ENCODE measurements around the gene FRS2.

DNA sequence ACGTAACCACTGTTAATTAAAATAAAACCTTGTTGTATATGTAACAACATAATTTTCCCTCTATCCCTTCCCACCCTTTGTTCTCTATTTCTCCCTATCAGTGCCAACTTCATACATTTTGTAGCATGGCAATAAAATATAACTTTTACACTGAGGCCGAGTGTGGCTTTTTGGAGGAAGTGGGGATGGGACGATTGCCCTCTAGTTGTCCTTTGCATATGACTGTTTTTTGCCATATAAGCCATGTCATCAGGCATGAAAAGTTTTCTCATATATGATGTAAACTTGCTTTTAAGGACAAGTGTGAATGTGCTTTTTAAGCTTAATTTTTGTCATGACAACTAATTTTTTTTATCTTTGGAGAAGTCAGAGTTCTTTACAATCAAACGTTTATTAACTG lies 108.8 kb downstream of the FRS2 start:
- TF ChIP-seq, protein P1, sequence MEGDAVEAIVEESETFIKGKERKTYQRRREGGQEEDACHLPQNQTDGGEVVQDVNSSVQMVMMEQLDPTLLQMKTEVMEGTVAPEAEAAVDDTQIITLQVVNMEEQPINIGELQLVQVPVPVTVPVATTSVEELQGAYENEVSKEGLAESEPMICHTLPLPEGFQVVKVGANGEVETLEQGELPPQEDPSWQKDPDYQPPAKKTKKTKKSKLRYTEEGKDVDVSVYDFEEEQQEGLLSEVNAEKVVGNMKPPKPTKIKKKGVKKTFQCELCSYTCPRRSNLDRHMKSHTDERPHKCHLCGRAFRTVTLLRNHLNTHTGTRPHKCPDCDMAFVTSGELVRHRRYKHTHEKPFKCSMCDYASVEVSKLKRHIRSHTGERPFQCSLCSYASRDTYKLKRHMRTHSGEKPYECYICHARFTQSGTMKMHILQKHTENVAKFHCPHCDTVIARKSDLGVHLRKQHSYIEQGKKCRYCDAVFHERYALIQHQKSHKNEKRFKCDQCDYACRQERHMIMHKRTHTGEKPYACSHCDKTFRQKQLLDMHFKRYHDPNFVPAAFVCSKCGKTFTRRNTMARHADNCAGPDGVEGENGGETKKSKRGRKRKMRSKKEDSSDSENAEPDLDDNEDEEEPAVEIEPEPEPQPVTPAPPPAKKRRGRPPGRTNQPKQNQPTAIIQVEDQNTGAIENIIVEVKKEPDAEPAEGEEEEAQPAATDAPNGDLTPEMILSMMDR (IDR thresholded peaks at IDR 0.05): no peak
- no peak for TF ChIP-seq POLR2A (IDR thresholded peaks at IDR 0.05)
